ENCODE data around the gene HYOU1.

- no peak for TF ChIP-seq POLR2AphosphoS5 (IDR thresholded peaks at IDR 0.05)
- TF ChIP-seq, protein P1, sequence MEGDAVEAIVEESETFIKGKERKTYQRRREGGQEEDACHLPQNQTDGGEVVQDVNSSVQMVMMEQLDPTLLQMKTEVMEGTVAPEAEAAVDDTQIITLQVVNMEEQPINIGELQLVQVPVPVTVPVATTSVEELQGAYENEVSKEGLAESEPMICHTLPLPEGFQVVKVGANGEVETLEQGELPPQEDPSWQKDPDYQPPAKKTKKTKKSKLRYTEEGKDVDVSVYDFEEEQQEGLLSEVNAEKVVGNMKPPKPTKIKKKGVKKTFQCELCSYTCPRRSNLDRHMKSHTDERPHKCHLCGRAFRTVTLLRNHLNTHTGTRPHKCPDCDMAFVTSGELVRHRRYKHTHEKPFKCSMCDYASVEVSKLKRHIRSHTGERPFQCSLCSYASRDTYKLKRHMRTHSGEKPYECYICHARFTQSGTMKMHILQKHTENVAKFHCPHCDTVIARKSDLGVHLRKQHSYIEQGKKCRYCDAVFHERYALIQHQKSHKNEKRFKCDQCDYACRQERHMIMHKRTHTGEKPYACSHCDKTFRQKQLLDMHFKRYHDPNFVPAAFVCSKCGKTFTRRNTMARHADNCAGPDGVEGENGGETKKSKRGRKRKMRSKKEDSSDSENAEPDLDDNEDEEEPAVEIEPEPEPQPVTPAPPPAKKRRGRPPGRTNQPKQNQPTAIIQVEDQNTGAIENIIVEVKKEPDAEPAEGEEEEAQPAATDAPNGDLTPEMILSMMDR (IDR thresholded peaks at IDR 0.05) = no peak
These were observed 22.2 kb downstream of the HYOU1 start for GRCh38 chr11:119034813-119035212.

Measured in sigmoid colon (tissue), 4 donors.